HCT116 (cell line): ENCODE results near the gene TNFRSF21.

ENCODE experiments used
- CBX3 ChIP-seq: IDR thresholded peaks from 2 replicates; pipeline ENCODE4 v1.6.1; 2012; ENCODE audit warnings: low read depth
- CTCF ChIP-seq, 3 experiments: fragments of 200-600 bp in 1 of 3; sonication (generic) in 1 of 3; IDR thresholded peaks in 2 of 3; conservative IDR thresholded peaks in 1 of 3; 2 replicates each; pipeline ENCODE4 v1.5.1; 2012 to 2017; ENCODE audit warnings: low read depth in 2 of 3, low read length in 2 of 3, antibody characterized with exemption in 1 of 3, borderline replicate concordance in 1 of 3, control low read depth in 1 of 3, mild to moderate bottlenecking in 1 of 3, mixed read lengths in 1 of 3, mixed run types in 1 of 3, moderate library complexity in 1 of 3; ENCODE audit not compliant: insufficient read depth in 1 of 3
- EGR1 ChIP-seq: IDR thresholded peaks from 2 replicates; pipeline ENCODE4 v1.6.1; 2012; ENCODE audit warnings: low read depth
- ELF1 ChIP-seq: IDR thresholded peaks from 2 replicates; pipeline ENCODE4 v1.6.1; 2012; ENCODE audit warnings: low read depth, borderline replicate concordance
- EZH2 ChIP-seq: fragments of 200-600 bp; sonication (generic); IDR thresholded peaks from 2 replicates; pipeline ENCODE4 v1.6.1; 2017; ENCODE audit warnings: antibody characterized with exemption, mixed run types
- POLR2A ChIP-seq: IDR thresholded peaks from 2 replicates; pipeline ENCODE4 v1.7.0; 2011; ENCODE audit warnings: borderline replicate concordance; ENCODE audit not compliant: insufficient read depth, insufficient read length; ENCODE audit errors: extremely low read depth
- POLR2AphosphoS5 ChIP-seq: IDR thresholded peaks from 2 replicates; pipeline ENCODE4 v1.6.1; 2011; ENCODE audit warnings: mild to moderate bottlenecking, low read depth, low read length, moderate library complexity
- RAD21 ChIP-seq: IDR thresholded peaks from 2 replicates; pipeline ENCODE4 v1.6.1; 2012; ENCODE audit warnings: low read depth, mild to moderate bottlenecking
- SIN3A ChIP-seq: IDR thresholded peaks from 2 replicates; pipeline ENCODE4 v1.6.1; 2012; ENCODE audit warnings: low read depth
- SRF ChIP-seq: IDR thresholded peaks from 2 replicates; pipeline ENCODE4 v1.6.1; 2012; ENCODE audit warnings: low read depth
- YY1 ChIP-seq: IDR thresholded peaks from 2 replicates; pipeline ENCODE4 v1.6.1; 2011; ENCODE audit warnings: low read length, low read depth, moderate library complexity, mild to moderate bottlenecking; ENCODE audit not compliant: insufficient replicate concordance; ENCODE audit errors: extremely low read depth
- ZNF274 ChIP-seq: fragments of 200-500 bp; sonication (Bioruptor generic); IDR thresholded peaks from 2 replicates; pipeline ENCODE4 v1.6.1; 2014; ENCODE audit warnings: mild to moderate bottlenecking, low read depth, low read length, inconsistent platforms
- TF ChIP-seq, protein P1 (sequence below): IDR thresholded peaks from 2 replicates; pipeline ENCODE4 v1.6.1; 2012
- TF ChIP-seq, protein P2 (sequence below): IDR thresholded peaks from 2 replicates; pipeline ENCODE4 v1.6.1; 2012

DNA sequence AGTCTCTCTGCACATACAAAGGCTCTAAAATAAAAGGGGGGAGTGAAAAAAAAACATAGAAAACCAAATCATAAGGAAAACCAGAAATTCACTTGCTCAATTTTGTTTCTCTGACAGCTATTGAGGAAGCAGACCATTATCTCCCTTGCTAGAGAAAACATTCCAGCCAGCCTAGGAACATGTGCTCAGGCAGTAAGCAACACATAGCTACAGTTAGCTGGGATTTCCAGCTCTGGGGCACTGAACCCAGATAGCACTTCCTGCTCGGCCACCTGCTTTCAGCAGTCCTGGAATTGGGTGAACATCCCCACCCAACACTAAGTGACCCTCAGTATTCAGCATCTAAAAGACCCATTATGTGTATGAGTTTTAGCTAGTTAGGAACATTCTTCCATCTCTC is 61.3 kb downstream of the TNFRSF21 start:
- TF ChIP-seq RAD21, result no peak
- TF ChIP-seq POLR2A, result no peak
- no peak for TF ChIP-seq CTCF (IDR thresholded peaks at IDR 0.05 in 2 of 3, conservative IDR thresholded peaks at IDR 0.05 in 1 of 3; ENCODE audit: borderline replicate concordance in 1 of 3, insufficient read depth in 1 of 3, low read depth in 2 of 3, low read length in 2 of 3)
- no peak for TF ChIP-seq SRF
- TF ChIP-seq EGR1, result no peak
- no peak for TF ChIP-seq YY1
- TF ChIP-seq ZNF274, result no peak
- TF ChIP-seq CBX3, result no peak
- no peak for TF ChIP-seq SIN3A
- TF ChIP-seq ELF1, result no peak
- TF ChIP-seq POLR2AphosphoS5, result no peak
- no peak for TF ChIP-seq EZH2
- TF ChIP-seq, protein P1, sequence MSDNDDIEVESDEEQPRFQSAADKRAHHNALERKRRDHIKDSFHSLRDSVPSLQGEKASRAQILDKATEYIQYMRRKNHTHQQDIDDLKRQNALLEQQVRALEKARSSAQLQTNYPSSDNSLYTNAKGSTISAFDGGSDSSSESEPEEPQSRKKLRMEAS, result no peak
- TF ChIP-seq, protein P2, sequence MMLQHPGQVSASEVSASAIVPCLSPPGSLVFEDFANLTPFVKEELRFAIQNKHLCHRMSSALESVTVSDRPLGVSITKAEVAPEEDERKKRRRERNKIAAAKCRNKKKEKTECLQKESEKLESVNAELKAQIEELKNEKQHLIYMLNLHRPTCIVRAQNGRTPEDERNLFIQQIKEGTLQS, result no peak
